GM12872 (cell line): ENCODE measurements around the gene ASIC4.

Experiments used
- CTCF ChIP-seq: IDR thresholded peaks from 3 replicates; pipeline ENCODE4 v1.5.1; 2011; ENCODE audit warnings: low read depth, mild to moderate bottlenecking, low read length, moderate library complexity; ENCODE audit not compliant: insufficient read depth

Gene ASIC4

GRCh38 chr2:219514196-219514761, at the start of gene ASIC4:
ASIC4 (plus strand) TSS chr2:219514482; CDS start chr2:219514725, 243 bp downstream.
- TF ChIP-seq CTCF = no peak

GRCh38 chr2:219465659-219466561, 48.4 kb upstream of the ASIC4 start:
- TF ChIP-seq CTCF = no peak

- TF ChIP-seq CTCF = no peak
Measured at GRCh38 chr2:219466816-219467735, 47.2 kb upstream of the ASIC4 start.

- TF ChIP-seq CTCF = no peak
Measured at GRCh38 chr2:219467736-219468075, 46.6 kb upstream of the ASIC4 start.

- TF ChIP-seq CTCF = no peak
Measured at GRCh38 chr2:219468410-219469185, 45.7 kb upstream of the ASIC4 start.

- TF ChIP-seq CTCF = no peak
Measured at GRCh38 chr2:219469186-219469724, 45.0 kb upstream of the ASIC4 start.

- TF ChIP-seq CTCF = no peak
Measured at GRCh38 chr2:219470429-219470828, 43.9 kb upstream of the ASIC4 start.
